ENCODE results near the gene VWA1.
"Not testable (repeated sequence)": the region's sequence is repeated elsewhere in the genome, so short reads cannot be mapped to it uniquely, and the experiment has no call there.

Gene VWA1

DNA sequence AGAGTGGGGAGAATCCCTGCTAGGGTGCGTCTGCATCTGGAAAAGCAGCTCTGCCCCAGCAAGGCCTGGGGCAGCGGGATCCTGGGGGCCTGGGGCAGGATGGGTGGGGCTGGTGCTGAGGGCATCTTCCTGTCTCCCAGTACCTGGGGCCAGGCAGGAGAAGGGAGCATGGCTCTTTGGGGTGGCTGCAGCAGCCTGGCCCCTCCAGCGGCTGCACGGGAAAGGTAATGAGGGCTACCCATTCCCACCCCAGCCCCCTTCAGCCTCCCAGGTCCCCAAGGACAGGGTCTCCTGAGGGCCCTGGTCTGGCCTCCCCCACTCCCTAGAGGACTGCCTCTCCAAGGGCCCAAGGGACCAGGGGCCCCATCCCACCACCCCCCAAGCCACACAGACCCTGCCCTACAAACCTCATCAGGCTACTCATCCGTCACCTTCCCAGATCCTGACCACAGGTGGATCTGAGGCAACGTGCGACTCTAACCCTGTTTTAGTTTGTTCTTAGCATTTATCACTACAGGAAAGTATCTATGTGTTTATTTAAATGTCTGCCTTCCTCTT, 13.5 kb upstream of the VWA1 start:
- no peak for FAIRE-seq
- DNase-seq (ENCODE audit: extremely low spot score, insufficient read length, low read depth) = no peak

DNA sequence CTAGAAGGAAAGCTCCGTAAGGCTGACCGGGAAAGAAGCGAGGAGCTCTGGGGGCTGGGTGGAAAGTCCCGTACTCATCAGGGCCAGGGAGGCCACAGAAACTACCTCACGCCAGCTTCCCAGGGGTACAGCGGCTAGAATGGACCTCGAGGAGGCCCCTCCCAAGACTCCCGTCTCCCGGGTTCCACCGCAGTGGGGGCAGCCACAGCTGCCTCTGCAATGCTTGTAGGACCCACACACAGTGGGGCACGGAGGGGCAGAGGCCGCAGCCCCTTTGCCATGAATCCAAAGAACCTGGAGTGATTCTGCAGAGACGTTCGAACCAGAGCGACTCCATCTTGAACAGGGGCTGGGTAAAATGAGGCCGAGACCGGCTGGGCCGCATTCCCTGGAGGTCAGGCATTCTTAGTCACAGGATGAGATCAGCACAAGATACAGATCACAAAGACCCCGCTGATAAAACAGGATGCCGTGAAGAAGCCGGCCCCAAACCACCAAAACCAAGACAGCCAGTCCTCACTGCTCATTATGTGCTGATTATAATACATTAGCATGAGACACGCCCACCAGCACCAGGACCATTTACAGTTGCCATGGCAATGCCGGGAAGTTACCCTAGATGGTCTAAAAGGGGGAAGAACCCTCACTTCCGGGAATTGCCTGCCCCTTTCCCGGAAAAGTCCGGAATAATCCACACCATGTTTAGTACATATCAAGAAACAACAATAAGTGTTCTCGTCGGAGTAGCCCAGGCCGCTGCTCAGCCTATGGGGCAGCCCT, 12.8 kb upstream of the VWA1 start:
- DNase-seq (ENCODE audit: extremely low spot score, insufficient read length, low read depth) (no peak), FAIRE-seq (peak; percentile 50)

DNA sequence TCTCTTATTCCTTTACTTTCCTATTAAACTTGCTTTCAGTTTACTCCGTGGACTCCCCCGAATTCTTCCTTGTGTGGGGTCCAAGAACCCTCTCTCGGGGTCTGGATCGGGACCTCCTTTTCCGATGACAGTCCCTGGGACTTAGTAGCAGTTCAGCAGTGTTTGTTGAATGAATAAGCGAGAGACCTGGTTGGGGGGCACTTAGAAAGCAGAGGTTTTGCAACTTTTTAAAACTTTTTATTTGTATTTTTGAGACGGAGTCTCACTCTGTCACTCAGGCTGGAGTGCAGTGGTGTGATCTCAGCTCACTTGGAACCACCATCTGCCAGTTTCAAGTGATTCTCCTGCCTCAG, 12.3 kb upstream of the VWA1 start:
- DNase-seq (ENCODE audit: extremely low spot score, insufficient read length, low read depth) = no peak
- no peak for FAIRE-seq

DNA sequence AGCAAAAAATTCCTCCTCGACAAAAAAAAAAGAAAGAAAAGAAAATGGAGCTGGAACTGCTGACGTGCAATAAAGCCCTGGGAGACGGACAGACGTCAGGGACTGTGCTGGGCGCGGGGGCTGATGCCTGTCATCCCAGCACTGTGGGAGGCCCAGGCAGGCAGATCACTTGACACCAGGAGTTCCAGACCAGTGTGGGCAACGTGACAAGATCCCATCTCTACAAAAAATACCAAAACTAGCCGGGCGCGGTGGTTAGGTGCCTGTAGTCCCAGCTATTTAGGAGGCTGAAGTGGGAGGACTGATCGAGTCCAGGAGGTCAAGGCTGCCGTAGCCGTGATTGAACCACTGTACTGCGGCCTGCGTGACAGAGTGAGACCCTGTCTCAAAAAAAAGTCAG, 10.8 kb upstream of the VWA1 start:
- no peak for DNase-seq (ENCODE audit: extremely low spot score, insufficient read length, low read depth)
- no peak for FAIRE-seq

DNA sequence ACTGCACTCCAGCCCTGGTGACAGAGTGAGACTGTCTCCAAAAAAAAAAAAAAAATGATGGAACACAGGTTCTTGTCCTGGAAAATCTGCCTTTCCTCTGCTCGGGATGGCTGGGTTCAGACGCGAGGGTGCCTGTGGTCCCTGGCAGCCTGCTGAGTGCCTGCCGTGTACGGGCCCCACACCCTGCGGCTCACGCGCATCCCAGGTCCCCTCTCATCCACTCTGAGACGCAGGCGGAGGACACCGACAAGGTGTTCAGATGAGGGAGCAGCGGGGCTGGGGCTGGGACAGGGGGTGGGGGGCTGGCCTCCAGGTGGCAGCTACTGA, 10.1 kb upstream of the VWA1 start:
- FAIRE-seq (no peak), DNase-seq (ENCODE audit: extremely low spot score, insufficient read length, low read depth) (no peak)

DNA sequence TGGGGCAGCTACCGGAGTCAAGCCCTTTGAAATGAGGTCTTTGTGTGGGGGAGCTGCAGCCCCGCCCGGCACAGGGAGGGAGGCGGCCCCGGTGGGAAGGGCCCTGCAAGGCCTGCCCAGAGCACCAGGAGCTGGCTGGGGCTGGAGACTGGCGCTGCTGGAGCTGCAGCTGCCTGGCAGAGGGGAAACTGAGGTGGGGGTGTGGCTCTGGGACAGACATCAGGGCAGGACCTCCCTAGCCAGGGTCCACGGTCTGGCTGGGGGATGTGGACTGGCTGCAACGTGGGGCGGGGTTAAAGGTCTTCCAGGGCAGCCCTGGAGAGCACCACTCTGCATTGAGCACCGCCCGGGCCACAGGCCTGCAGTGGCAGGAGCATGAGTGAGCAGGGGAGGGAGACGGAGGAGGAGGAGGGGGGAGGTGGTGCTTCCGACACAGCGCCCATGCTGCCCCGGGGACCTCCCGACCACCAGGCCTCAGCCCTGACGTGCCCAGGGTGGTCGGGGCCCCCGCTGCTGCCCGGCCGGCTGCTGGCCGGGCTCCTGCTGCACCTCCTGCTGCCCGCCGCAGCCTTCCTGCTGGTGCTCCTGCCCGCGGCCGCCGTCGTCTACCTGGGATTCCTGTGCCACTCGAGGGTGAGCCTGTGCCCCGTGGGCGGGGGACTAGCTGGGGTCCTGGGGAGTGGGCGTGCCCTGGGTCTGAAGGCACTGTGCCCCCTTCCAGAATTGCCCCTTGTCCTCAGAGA, 9.6 kb upstream of the VWA1 start:
- FAIRE-seq (no peak), DNase-seq (ENCODE audit: extremely low spot score, insufficient read length, low read depth) (no peak)

DNA sequence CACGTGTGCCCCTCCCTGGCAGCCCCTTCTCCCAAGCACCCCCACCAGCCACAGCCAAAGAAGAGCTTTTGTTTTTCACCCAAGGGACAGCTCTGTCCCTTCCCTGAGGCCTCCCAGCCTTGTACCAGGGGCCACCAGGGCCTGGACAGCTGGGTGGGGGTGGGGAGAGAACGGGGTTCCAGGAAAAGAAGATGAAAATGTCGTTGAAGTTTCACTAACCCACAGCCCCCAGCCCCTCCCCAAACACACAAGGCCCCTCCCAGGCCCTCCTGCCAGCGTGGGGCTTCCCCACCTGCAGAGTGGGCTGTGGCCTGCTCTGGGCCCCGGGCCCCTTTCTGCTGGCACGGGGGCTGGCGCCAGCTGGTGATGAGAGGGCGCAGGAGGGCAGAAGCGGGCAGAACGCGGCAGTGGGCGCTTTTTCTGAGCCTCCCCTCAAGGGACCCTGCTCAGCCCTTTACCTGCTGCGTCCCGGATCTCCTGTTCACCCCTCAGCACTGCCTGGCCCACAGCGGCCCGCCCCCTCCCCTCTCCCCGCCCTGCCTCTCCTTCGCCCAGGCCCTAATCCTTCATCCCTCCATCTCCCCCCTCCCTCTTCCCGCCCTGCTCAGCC, 8.9 kb upstream of the VWA1 start:
- DNase-seq (ENCODE audit: extremely low spot score, insufficient read length, low read depth) (no peak), FAIRE-seq (no peak)

DNA sequence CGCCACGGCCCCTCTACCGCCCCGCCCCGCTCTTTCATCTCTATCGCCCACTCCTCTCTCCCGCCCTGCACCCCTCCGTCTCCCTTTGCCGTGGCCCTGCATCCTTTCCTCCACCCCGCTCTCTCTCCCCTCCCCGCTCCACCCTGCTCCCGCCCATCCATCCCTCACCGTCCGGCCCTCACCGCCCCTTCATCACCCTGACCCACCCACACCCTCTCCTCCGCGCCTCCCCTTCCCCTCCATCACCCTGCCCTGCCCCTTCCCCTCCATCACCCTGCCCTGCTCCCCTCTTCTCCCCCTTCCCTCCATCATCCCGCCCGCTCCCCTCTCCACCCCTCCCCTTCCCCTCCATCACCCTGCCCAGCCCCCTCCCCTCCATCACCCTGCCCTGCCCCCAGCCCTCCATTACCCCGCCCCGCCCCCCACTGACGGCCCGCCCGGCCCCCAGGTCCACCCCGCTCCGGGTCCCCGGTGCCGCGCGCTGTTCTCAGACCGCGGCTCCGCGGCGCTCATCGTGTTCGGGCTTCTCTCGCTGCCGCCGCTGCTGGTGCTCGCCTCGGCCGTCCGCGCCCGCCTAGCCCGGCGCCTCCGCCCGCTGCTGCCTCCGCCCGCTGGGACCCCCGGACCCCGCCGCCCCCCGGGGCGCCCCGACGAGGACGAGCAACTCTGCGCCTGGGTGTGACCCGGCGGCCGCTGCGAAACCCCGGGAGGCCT, 8.2 kb upstream of the VWA1 start:
- FAIRE-seq (no peak), DNase-seq (ENCODE audit: extremely low spot score, insufficient read length, low read depth) (no peak)

DNA sequence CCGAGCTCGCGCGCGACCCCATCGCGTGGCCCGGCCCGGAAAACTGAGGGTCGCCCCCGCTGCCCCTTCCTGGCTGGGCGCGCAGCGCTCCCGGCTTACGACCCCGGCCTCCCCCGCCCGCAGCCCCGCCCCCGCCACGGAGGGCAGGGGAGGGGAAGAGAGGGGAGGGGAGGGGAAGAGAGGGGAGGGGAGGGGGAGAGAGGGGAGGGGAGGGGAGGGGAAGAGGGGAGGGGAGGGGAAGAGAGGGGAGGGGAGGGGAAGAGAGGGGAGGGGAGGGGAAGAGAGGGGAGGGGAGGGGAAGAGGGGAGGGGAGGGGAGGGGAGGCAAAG, 7.7 kb upstream of the VWA1 start:
- no peak for DNase-seq (ENCODE audit: extremely low spot score, insufficient read length, low read depth)
- FAIRE-seq = no peak

DNA sequence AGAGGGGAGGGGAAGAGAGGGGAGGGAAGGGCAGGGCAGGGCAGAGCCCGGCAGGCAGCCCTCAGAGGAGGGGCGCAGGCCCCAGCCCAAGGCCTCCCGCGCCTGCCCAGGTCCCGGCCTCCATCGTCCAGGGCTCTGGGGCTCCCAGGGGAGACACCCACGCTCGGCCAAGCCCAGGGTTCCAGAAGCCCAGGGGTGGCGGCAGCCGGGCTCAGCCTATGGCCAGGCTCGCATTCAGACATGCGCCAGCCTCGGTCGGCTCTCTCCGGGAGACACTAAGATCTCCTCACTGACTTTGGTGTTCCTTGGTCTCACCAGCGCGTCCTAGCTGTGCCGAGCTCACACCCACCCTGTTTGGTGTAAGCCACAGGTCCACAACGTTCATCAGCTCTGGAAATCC, 7.3 kb upstream of the VWA1 start:
- no peak for DNase-seq (ENCODE audit: extremely low spot score, insufficient read length, low read depth)
- no peak for FAIRE-seq

DNA sequence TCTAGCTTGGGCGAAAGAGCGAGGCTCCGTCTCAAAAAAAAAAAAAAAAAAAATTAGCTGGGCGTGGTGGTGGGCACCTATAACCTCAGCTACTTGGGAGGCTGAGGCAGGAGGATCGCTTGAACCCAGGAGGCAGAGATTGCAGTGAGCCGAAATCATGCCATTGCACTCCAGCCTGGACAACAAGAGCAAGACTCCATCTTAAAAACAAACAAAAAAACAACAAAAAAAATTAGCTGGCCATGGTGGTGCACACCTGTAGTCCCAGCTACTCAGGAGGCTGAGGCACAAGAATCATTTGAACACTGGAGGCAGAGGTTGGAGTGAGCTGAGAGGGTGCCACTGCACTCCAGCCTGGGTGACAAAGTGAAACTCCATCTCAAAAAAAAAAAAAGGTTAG, 6.5 kb upstream of the VWA1 start:
- DNase-seq (ENCODE audit: extremely low spot score, insufficient read length, low read depth); FAIRE-seq: not testable (repeated sequence)

DNA sequence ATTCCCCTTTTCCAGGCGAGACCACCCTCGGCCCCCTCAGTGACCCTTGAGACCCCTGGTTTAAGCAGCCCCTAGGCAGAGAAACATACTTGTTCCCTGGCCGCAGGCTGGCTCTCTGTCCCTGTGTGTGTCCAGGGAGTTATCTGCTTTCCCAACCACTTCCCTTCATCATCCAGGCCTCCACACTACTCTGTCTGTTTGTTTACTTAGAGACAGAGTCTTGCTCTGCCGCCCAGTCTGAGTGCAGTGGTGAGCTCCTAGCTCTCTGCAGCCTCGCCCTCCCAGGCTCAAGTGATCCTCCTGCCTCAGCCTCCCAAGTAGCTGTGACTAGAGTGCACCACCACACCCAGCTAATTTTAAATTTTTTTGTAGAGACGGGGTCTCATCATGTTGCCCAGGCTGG, 5.8 kb upstream of the VWA1 start:
- FAIRE-seq (no peak), DNase-seq (ENCODE audit: extremely low spot score, insufficient read length, low read depth) (no peak)

DNA sequence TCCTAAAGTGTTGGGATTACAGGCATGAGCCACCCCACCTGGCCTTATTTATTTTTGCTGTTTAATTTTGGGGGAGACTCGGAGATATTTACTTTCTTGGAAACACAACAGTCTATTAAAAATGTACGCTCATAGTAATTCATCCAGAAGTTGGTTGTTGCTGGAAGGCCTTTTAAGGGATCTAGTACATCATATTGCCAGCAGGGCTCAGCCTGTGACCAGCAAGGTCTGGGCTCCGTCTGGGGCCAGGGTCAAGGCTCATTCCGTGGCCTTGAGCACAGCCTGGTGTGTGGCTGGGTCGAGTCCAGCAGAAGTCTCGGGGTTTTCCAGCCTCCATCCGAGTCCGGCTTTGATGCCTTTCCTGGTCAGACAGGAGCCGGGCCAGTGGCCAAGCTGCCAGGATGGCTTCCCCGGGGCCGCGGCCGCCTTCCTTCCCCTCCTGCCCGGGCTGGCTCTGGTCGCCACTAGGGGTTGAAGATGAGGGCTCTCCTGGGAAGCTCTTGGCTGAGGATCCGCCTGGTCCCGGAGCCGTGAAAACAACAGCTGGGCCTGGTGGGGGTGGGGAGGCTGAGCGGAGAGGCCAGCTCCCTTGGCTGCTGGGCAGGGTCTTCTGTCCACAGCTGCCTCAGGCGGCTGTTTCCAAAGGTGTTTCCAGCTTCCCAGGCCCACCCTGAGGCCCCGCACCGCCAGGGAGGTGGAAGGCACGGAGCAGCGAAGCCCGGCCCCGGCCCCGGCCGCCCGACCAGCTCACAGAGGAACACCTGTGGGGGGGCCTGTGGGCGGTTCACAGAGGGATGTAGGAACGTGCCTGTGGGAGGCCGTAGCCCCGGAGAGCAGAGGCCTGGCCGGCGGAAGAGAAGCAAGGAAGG, 5.1 kb upstream of the VWA1 start:
- FAIRE-seq (no peak), DNase-seq (ENCODE audit: extremely low spot score, insufficient read length, low read depth) (no peak)

DNA sequence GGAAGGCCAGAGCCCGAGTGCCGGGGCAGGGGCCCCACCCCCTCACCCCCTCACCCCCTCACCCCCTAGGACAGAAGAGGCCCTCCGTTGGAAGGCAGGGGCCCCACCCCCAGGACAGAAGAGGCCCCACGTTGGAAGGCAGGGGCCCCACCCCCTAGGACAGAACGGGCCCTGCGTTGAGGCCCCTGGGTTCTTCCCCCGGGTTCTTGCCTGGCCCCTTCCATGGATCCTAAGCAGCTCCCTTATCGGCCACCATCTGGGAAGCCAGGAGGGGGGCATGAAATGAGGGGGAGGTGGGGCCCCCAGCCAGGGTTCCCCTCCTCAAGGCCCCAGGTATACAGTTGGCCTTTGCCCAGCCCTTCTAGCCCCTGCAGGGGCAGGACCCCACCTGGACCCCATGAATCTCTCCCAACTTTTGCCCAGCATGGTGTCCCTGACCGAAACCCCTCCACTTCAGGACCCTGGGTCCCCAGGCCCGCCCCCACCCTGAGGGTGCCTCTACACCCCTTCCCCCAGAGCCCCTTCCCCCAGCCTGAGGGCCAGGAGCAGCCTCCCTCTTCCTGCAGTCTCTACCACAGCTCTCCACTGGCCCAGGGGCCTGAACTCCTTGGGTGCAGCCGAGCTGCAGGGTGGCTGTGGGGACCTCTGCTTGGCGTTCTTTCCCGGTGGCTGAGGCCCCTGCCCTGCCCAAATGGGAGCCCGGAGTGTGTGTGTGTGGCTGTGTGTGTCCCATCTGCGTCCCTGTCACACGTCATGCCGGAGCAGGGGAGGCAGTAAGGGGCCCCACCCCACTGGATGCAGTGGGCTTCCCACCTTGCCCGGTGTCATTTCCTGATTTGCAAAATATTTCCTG, 4.3 kb upstream of the VWA1 start:
- DNase-seq (ENCODE audit: extremely low spot score, insufficient read length, low read depth) (no peak), FAIRE-seq (no peak)

DNA sequence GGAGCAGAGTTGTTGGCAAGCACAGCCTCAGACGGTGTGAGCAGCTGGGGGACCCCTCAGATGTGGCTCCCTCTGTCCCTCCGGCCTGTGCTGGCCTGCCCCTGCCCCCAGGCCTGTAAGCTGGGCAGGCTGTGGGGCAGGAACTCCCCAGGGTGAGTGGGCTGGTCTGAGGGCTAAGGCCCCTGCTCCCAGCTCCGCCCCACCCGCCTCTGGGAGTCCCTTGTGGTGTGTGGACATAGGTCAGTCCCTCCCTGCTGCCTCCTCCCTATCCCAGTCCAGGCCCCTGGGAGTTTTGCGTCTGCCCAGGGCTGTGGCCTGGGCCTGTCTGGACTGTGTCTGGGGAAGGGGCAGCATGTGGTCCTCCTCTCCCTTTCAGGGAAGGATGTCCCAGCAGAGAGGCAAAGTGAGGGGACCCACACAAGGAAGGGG, 3.6 kb upstream of the VWA1 start:
- no peak for DNase-seq (ENCODE audit: extremely low spot score, insufficient read length, low read depth)
- no peak for FAIRE-seq

DNA sequence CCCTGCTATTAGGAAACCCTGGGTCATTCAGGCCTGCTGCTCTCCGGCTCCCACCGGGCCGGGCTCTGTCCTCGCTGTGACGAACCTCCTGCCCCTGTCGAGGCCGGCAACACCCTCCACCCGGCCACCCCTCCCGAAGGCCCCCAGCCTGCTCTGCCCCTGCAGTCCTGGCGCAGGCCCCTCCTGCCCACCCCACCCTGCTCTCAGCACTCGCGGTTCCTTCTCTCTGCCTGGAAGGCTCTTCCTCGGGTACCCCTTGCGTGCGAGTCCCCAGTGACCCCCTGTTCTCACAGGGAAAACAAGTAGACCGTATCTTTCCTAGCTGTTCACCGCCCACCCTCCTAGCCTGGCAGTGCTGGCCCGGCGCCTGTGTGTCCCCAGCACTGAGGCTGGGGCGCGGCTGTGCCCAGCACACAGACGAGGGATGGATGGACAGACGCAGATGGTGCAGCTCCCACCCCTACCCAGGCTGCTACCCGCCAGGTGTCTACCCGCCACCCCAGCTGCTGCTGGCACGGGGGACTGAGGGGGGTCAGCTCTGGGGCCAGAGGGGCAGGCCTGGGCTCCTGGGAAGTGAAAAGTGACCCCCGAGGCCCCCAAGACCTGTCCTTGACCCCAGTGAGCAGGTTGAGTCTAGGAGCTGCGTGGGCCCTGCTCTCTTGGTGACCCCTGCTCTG, 3.1 kb upstream of the VWA1 start:
- DNase-seq (ENCODE audit: extremely low spot score, insufficient read length, low read depth) (no peak), FAIRE-seq (no peak)

DNA sequence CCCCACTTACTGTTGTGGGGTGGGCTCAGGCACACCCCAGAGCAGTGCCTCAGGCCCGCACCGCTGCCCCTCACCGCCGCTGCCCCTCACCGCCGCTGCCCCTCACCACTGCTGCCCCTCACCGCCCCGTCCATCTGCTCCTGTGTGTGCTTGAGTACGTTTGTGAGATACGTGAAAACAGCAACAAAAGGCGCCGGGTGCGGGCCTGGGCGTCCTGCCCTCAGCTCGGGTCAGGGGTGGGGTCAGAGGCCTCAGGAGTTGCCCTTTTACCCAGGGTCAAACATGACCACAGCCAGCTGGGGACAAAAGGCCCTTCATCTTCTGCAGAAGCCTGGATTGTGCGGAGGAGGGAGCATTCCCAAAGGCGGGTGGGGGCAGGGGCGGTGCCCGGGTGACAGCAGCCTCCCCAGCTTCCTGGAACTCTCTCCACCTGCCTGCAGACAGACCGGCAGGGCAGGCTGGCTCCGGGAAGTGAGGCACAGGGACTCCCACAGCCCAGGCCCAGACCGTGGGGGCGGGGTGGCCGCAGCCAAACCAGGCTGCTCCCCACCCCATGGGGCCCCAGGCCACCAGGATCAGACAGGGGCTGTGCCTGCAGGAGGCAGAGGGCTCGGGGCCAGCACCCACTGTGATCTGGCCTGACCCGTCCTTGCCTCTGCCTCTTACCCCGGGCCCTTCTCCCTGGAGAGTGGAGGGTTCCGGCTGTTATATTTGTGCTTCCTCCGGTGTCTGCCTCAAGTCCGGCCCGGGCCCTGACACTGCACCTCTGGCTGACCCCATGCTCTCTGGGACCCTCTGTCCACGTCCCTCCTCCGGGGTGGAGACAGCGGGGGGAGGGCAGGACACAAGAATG, 2.3 kb upstream of the VWA1 start:
- FAIRE-seq (no peak), DNase-seq (ENCODE audit: extremely low spot score, insufficient read length, low read depth) (no peak)

DNA sequence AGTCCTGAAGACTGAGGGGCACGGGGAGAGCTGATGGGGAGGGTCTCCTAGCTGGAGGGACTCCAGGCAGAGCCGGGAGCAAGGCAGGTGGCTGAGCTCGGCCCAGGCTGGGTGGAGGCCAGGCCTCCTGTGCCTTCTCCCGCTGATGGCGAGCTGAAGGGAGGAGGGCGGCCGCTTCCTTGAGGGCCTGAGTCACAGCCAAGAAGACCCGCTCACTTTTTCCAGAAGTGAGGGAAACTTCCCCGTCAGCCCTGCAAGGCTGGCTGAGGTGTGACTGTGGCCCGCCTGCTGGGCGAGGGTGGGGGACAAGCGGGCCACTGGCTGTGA, 1.7 kb upstream of the VWA1 start:
- FAIRE-seq = peak; percentile 49
- DNase-seq (ENCODE audit: extremely low spot score, insufficient read length, low read depth) = no peak
